Measurements from ENCODE around the gene GPC6. TPM values are rescaled to one million over a fixed set of nuclear protein-coding genes. Genes with fewer than 3 reads are reported as not detected.
A peak's percentile ranks its signal among the peaks of the same experiment; 100 is the strongest.

Gene GPC6
- total RNA-seq, 1 donor from 2014 or later = 42.9 TPM

DNA sequence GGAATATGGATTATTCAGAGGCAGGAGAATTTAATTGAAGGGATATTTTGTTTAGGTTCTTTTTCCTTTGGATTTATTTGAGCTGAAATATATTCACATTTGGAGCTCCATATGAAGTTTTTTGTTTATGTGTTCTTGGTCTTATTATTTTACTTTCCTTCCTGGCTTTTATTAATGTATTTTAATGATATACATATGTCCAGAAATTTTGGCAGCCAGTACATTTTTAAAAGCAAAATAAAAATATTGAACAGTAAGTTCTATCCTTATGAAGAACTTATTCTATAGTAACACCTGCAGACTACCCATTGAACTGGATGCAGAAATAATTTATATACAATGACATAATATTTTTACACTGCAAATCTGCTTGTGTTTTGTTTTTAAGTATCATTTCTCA lies 323.6 kb downstream of the GPC6 start:
- H3K27me3 ChIP-seq = no peaks in the 10 kb centered on the region
- TF ChIP-seq, protein P1, sequence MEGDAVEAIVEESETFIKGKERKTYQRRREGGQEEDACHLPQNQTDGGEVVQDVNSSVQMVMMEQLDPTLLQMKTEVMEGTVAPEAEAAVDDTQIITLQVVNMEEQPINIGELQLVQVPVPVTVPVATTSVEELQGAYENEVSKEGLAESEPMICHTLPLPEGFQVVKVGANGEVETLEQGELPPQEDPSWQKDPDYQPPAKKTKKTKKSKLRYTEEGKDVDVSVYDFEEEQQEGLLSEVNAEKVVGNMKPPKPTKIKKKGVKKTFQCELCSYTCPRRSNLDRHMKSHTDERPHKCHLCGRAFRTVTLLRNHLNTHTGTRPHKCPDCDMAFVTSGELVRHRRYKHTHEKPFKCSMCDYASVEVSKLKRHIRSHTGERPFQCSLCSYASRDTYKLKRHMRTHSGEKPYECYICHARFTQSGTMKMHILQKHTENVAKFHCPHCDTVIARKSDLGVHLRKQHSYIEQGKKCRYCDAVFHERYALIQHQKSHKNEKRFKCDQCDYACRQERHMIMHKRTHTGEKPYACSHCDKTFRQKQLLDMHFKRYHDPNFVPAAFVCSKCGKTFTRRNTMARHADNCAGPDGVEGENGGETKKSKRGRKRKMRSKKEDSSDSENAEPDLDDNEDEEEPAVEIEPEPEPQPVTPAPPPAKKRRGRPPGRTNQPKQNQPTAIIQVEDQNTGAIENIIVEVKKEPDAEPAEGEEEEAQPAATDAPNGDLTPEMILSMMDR (IDR thresholded peaks at IDR 0.05) = no peak
- TF ChIP-seq EZH2 (IDR thresholded peaks at IDR 0.05) (no peak), EZH2phosphoT487 (IDR thresholded peaks at IDR 0.05) (no peak)
- no peaks in the 10 kb centered on the region for H3K79me2 ChIP-seq (ENCODE audit: low read depth)
- Mint-ChIP-seq H3K27ac (no peak overlapping the region), H3K4me3 (no peak overlapping the region), H3K27me3 (ENCODE audit: insufficient read depth, low read depth) (peaks cover 2% of the 10 kb centered on the region), H3K9me3 (no peaks in the 10 kb centered on the region), H3K4me1 (peaks cover 7% of the 10 kb centered on the region), H3K36me3 (no peaks in the 10 kb centered on the region)
- no peaks in the 10 kb centered on the region for H4K20me1 ChIP-seq (ENCODE audit: low read depth)
- DNase-seq (ENCODE audit: low spot score) = no peak
- no peaks in the 10 kb centered on the region for H3K9me3 ChIP-seq (ENCODE audit: low read depth)
- no peak overlapping the region for H3K4me2 ChIP-seq
- H3K4me1 ChIP-seq = peaks cover 22% of the 10 kb centered on the region
- no peak overlapping the region for H2AFZ ChIP-seq (replicated peaks)
- no peaks in the 10 kb centered on the region for H3F3A ChIP-seq (ENCODE audit: low read depth)
- H3K36me3 ChIP-seq = no peaks in the 10 kb centered on the region
- no peak overlapping the region for H3K9ac ChIP-seq
- H3K27ac ChIP-seq = no peak overlapping the region
- H3K4me3 ChIP-seq = no peak overlapping the region

DNA sequence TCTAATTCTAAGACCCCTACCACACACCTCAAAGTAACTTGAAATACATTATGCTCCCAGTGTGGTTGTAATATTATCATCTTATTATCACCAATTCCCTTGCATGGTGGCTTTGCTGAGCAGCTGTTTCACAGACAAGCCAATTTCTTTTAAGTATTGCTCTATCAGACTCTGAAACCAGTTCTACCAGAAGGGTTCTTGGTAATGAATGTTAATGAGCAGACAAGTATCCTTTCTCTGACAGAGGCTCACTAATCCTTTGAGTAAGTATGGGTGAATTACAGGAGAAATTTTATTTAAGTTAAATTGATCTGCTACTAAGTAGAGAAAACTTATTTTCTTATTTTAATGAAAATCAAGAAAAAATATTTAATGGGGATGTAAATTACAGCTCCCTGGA lies 326.0 kb downstream of the GPC6 start:
- no peaks in the 10 kb centered on the region for H3F3A ChIP-seq (ENCODE audit: low read depth)
- Mint-ChIP-seq H3K36me3 (no peaks in the 10 kb centered on the region), H3K27ac (no peak overlapping the region), H3K4me3 (no peak overlapping the region), H3K27me3 (ENCODE audit: insufficient read depth, low read depth) (no peaks in the 10 kb centered on the region), H3K9me3 (no peaks in the 10 kb centered on the region), H3K4me1 (peaks cover 7% of the 10 kb centered on the region)
- H3K27ac ChIP-seq = no peak overlapping the region
- H3K4me2 ChIP-seq = no peak overlapping the region
- no peaks in the 10 kb centered on the region for H3K36me3 ChIP-seq
- no peak overlapping the region for H2AFZ ChIP-seq (replicated peaks)
- no peaks in the 10 kb centered on the region for H3K27me3 ChIP-seq
- H3K9me3 ChIP-seq (ENCODE audit: low read depth) = no peaks in the 10 kb centered on the region
- no peaks in the 10 kb centered on the region for H3K79me2 ChIP-seq (ENCODE audit: low read depth)
- H4K20me1 ChIP-seq (ENCODE audit: low read depth) = no peaks in the 10 kb centered on the region
- H3K4me1 ChIP-seq = peaks cover 25% of the 10 kb centered on the region
- TF ChIP-seq, protein P1 (IDR thresholded peaks at IDR 0.05) = no peak
- TF ChIP-seq EZH2 (IDR thresholded peaks at IDR 0.05) (no peak), EZH2phosphoT487 (IDR thresholded peaks at IDR 0.05) (no peak)
- H3K4me3 ChIP-seq = no peak overlapping the region
- H3K9ac ChIP-seq = no peak overlapping the region
- no peak for DNase-seq (ENCODE audit: low spot score)

DNA sequence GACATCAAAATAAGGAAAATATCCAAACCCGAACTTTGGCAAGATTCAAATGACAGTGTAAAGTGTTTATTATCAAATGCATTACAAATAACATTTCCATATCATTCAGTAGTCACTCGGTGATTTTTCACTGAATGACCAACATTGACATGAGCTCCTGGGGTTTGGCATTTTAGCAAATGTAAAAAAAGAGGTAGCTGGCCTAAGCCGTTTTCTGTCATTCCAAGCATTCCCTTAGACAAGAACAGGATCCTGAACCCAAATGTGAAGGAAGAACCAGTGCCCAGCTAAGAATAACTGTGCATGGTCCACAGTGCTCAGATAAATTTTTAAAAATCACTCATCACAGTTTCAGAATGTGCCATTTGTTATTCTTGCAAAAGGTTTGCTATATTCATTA lies 327.9 kb downstream of the GPC6 start:
- H3K27me3 ChIP-seq = no peaks in the 10 kb centered on the region
- Mint-ChIP-seq H3K27ac (no peak overlapping the region), H3K4me3 (no peak overlapping the region), H3K4me1 (peaks cover 7% of the 10 kb centered on the region), H3K27me3 (ENCODE audit: insufficient read depth, low read depth) (no peaks in the 10 kb centered on the region), H3K36me3 (no peaks in the 10 kb centered on the region), H3K9me3 (no peaks in the 10 kb centered on the region)
- TF ChIP-seq EZH2 (IDR thresholded peaks at IDR 0.05) (no peak), EZH2phosphoT487 (IDR thresholded peaks at IDR 0.05) (no peak)
- TF ChIP-seq, protein P1 (IDR thresholded peaks at IDR 0.05) = no peak
- DNase-seq (ENCODE audit: low spot score) = peak; percentile 20
- no peak overlapping the region for H3K9ac ChIP-seq
- peaks cover 29% of the 10 kb centered on the region for H3K4me1 ChIP-seq
- no peak overlapping the region for H3K27ac ChIP-seq
- H3K79me2 ChIP-seq (ENCODE audit: low read depth) = no peaks in the 10 kb centered on the region
- no peak overlapping the region for H2AFZ ChIP-seq (replicated peaks)
- no peaks in the 10 kb centered on the region for H3K36me3 ChIP-seq
- H3K4me2 ChIP-seq = no peak overlapping the region
- no peaks in the 10 kb centered on the region for H4K20me1 ChIP-seq (ENCODE audit: low read depth)
- H3K9me3 ChIP-seq (ENCODE audit: low read depth) = no peaks in the 10 kb centered on the region
- no peak overlapping the region for H3K4me3 ChIP-seq
- no peaks in the 10 kb centered on the region for H3F3A ChIP-seq (ENCODE audit: low read depth)

All from neural progenitor cell (in vitro differentiated cells).